ENCODE results near the gene SHROOM1. TPM values are rescaled to one million over a fixed set of nuclear protein-coding genes. Genes with fewer than 3 reads are reported as not detected.

Gene SHROOM1
- total RNA-seq, 1 experiment from 2014 or later: 0.54 TPM

- ChIA-PET POLR2A (ENCODE audit: low non-redundant PET) (no interaction called here), CTCF (no interaction called here)
- no peak overlapping the region for H3K27ac ChIP-seq (ENCODE audit: low read depth, low read length, poor library complexity, severe bottlenecking)
- H3K9me3 ChIP-seq (ENCODE audit: low read depth, low read length, poor library complexity, severe bottlenecking): no peaks in the 10 kb centered on the region
- no peaks in the 10 kb centered on the region for H3K4me1 ChIP-seq (ENCODE audit: insufficient read depth, low read length, poor library complexity, severe bottlenecking)
- no peak overlapping the region for H3K4me3 ChIP-seq (ENCODE audit: low read depth, low read length, poor library complexity, severe bottlenecking)
- intact Hi-C loops (cut with micrococcal nuclease; ENCODE audit: unreplicated experiment): no loop called here
- no peaks in the 10 kb centered on the region for H3K27me3 ChIP-seq (replicated peaks; ENCODE audit: insufficient read depth, low read depth, low read length, poor library complexity)
- TF ChIP-seq EZH2 (IDR thresholded peaks at IDR 0.05; ENCODE audit: borderline replicate concordance, low read depth, low read length, poor library complexity, severe bottlenecking) (no peak), CTCF (conservative IDR thresholded peaks at IDR 0.05; ENCODE audit: low read depth, low read length) (no peak)
- no peaks in the 10 kb centered on the region for H3K36me3 ChIP-seq (ENCODE audit: insufficient read depth, low read length, poor library complexity, severe bottlenecking)
- DNase-seq (ENCODE audit: low spot score): no peak
- no TSS peak for BruUV-seq (replicated peaks)
Observed at GRCh38 chr5:132790201-132790865, 40.1 kb downstream of the SHROOM1 start.

- Histone ChIP-seq H3K9me3 (ENCODE audit: low read depth, low read length, poor library complexity, severe bottlenecking) (no peaks in the 10 kb centered on the region), H3K36me3 (ENCODE audit: insufficient read depth, low read length, poor library complexity, severe bottlenecking) (no peaks in the 10 kb centered on the region), H3K27me3 (replicated peaks; ENCODE audit: insufficient read depth, low read depth, low read length, poor library complexity) (no peaks in the 10 kb centered on the region), H3K4me1 (ENCODE audit: insufficient read depth, low read length, poor library complexity, severe bottlenecking) (no peaks in the 10 kb centered on the region), H3K4me3 (ENCODE audit: low read depth, low read length, poor library complexity, severe bottlenecking) (no peak overlapping the region), H3K27ac (ENCODE audit: low read depth, low read length, poor library complexity, severe bottlenecking) (no peak overlapping the region)
- ChIA-PET POLR2A (ENCODE audit: low non-redundant PET) (no interaction called here), CTCF (no interaction called here)
- DNase-seq (ENCODE audit: low spot score): no peak
- intact Hi-C loops (cut with micrococcal nuclease; ENCODE audit: unreplicated experiment): no loop called here
- TF ChIP-seq CTCF (conservative IDR thresholded peaks at IDR 0.05; ENCODE audit: low read depth, low read length): no peak
- TF ChIP-seq EZH2 (IDR thresholded peaks at IDR 0.05; ENCODE audit: borderline replicate concordance, low read depth, low read length, poor library complexity, severe bottlenecking): no peak
- BruUV-seq (replicated peaks): no TSS peak
Observed at GRCh38 chr5:132788990-132789886, 41.2 kb downstream of the SHROOM1 start.

- no peak for DNase-seq (ENCODE audit: low spot score)
- intact Hi-C loops (cut with micrococcal nuclease; ENCODE audit: unreplicated experiment): no loop called here
- Histone ChIP-seq H3K36me3 (ENCODE audit: insufficient read depth, low read length, poor library complexity, severe bottlenecking) (no peaks in the 10 kb centered on the region), H3K4me1 (ENCODE audit: insufficient read depth, low read length, poor library complexity, severe bottlenecking) (no peaks in the 10 kb centered on the region), H3K4me3 (ENCODE audit: low read depth, low read length, poor library complexity, severe bottlenecking) (no peak overlapping the region), H3K9me3 (ENCODE audit: low read depth, low read length, poor library complexity, severe bottlenecking) (no peaks in the 10 kb centered on the region), H3K27me3 (replicated peaks; ENCODE audit: insufficient read depth, low read depth, low read length, poor library complexity) (no peaks in the 10 kb centered on the region), H3K27ac (ENCODE audit: low read depth, low read length, poor library complexity, severe bottlenecking) (no peak overlapping the region)
- CTCF ChIA-PET: no interaction called here
- TF ChIP-seq CTCF (conservative IDR thresholded peaks at IDR 0.05; ENCODE audit: low read depth, low read length) (no peak), EZH2 (IDR thresholded peaks at IDR 0.05; ENCODE audit: borderline replicate concordance, low read depth, low read length, poor library complexity, severe bottlenecking) (no peak)
- POLR2A ChIA-PET (ENCODE audit: low non-redundant PET): no interaction called here
- no TSS peak for BruUV-seq (replicated peaks)
Observed at GRCh38 chr5:132788508-132788907, 41.9 kb downstream of the SHROOM1 start.
